GM12878 (cell line): ENCODE data around the gene DRAXIN. TPM values are rescaled to one million over a fixed set of nuclear protein-coding genes. Genes with fewer than 3 reads are reported as not detected.

Source experiments
- ATAC-seq: fragments of 200-7000 bp; cut with Tn5 transposase; 3 replicates; pipeline ENCODE4 v1.9.1; 2020; ENCODE audit warnings: mild to moderate bottlenecking, moderate library complexity
- BruUV-seq: library from RNA; stranded (reverse); fragments of 400-500 nt; replicated peaks from 2 replicates; lab custom pipeline; 2021; lab: Mats Ljungman, UMichigan
- CTCF ChIA-PET: fragments of 300-600 bp; sonication (Branson Sonifier 250); formaldehyde crosslinking; extraction: SDS; loops from one replicate; lab custom pipeline; 2021; ENCODE audit warnings: inconsistent platforms; lab: Yijun Ruan, JAX
- POLR2A ChIA-PET: fragments of 350-600 bp; formaldehyde crosslinking; extraction: SDS; loops from one replicate; lab custom pipeline; 2021; ENCODE audit warnings: inconsistent platforms; lab: Charles Lee
- RAD21 ChIA-PET: fragments of 300-600 bp; sonication (Branson Sonifier 250); formaldehyde crosslinking; loops from one replicate; lab custom pipeline; 2023; ENCODE audit warnings: antibody characterized with exemption; ENCODE audit not compliant: unreplicated experiment; lab: Charles Lee
- SMC1A ChIA-PET: fragments of 300-600 bp; sonication (Branson Sonifier 250); formaldehyde crosslinking; loops from one replicate; lab custom pipeline; 2023; ENCODE audit not compliant: unreplicated experiment, uncharacterized antibody; lab: Charles Lee
- DNase-seq: peaks from one replicate; pipeline ENCODE4 v3.0.0-alpha.2; 2011; ENCODE audit warnings: low read depth, low spot score
- FAIRE-seq: peaks from 3 replicates; lab custom pipeline; 2011; peaks lifted over from hg19 to GRCh38; lab: Jason Lieb, UNC
- H2AFZ ChIP-seq: 2 replicates; pipeline ENCODE4 v1.6.0; 2011; ENCODE audit warnings: low read depth, low read length, control low read depth; ENCODE audit not compliant: control insufficient read depth
- H3K27ac ChIP-seq: 2 replicates; pipeline ENCODE4 v1.5.1; 2011; ENCODE audit warnings: control low read depth; ENCODE audit not compliant: control insufficient read depth, insufficient read depth
- H3K27me3 ChIP-seq, 2 experiments: replicated peaks in 1 of 2; 2 replicates each; pipeline versions ENCODE4 v1.6.0 to v1.6.1; 2011; ENCODE audit warnings: low read length in 1 of 2; ENCODE audit not compliant: control insufficient read depth in 2 of 2, insufficient read depth in 2 of 2
- H3K36me3 ChIP-seq, 2 experiments: 2 replicates each; pipeline ENCODE4 v1.5.1; 2011; ENCODE audit warnings: low read length in 1 of 2; ENCODE audit not compliant: control insufficient read depth in 2 of 2, insufficient read depth in 2 of 2
- H3K4me1 ChIP-seq: 2 replicates; pipeline ENCODE4 v1.6.1; 2011; ENCODE audit warnings: mild to moderate bottlenecking, low read length, moderate library complexity, mixed read lengths; ENCODE audit not compliant: control insufficient read depth, insufficient read depth
- H3K4me2 ChIP-seq: 2 replicates; pipeline ENCODE4 v1.6.0; 2011; ENCODE audit warnings: control low read depth; ENCODE audit not compliant: control insufficient read depth, insufficient read depth
- H3K4me3 ChIP-seq: fragments of 200-600 bp; sonication (generic); 2 replicates; pipeline ENCODE4 v1.5.1; 2016
- H3K79me2 ChIP-seq: 2 replicates; pipeline ENCODE4 v1.6.0; 2011; ENCODE audit warnings: low read length; ENCODE audit not compliant: control insufficient read depth, insufficient read depth
- H3K9ac ChIP-seq: 2 replicates; pipeline ENCODE4 v1.8.0; 2011; ENCODE audit warnings: low read length, control low read depth, mixed read lengths; ENCODE audit not compliant: control insufficient read depth, insufficient read depth
- H3K9me3 ChIP-seq: replicated peaks from 3 replicates; pipeline ENCODE4 v1.5.1; 2011; ENCODE audit warnings: mild to moderate bottlenecking, low read length; ENCODE audit not compliant: control insufficient read depth, insufficient read depth
- H4K20me1 ChIP-seq: 2 replicates; pipeline ENCODE4 v1.6.0; 2011; ENCODE audit not compliant: control insufficient read depth, insufficient read depth
- ATF7 ChIP-seq: fragments of 450-650 bp; IDR thresholded peaks from 2 replicates; pipeline ENCODE4 v1.6.1; 2016; ENCODE audit warnings: low read depth, mild to moderate bottlenecking
- CEBPB ChIP-seq, 2 experiments: fragments of 150-350 bp in 1 of 2; IDR thresholded peaks; 2 replicates each; pipeline ENCODE4 v1.6.1; 2012 to 2014; ENCODE audit warnings: low read depth in 2 of 2, low read length in 2 of 2, borderline replicate concordance in 1 of 2, inconsistent platforms in 1 of 2
- CREB1 ChIP-seq: IDR thresholded peaks from 2 replicates; pipeline ENCODE4 v1.6.1; 2012; ENCODE audit warnings: low read depth, mild to moderate bottlenecking, inconsistent platforms
- EP300 ChIP-seq, 2 experiments: fragments of 150-350 bp in 1 of 2; IDR thresholded peaks; 2 replicates each; pipeline ENCODE4 v1.6.1; 2011 to 2012; ENCODE audit warnings: low read depth in 2 of 2, low read length in 2 of 2, borderline replicate concordance in 1 of 2, improper control_type of control experiment in 1 of 2, inconsistent platforms in 1 of 2; ENCODE audit not compliant: control insufficient read depth in 1 of 2
- FOS ChIP-seq: IDR thresholded peaks from 3 replicates; pipeline ENCODE4 v1.6.1; 2011; ENCODE audit warnings: borderline replicate concordance; ENCODE audit not compliant: insufficient read length; ENCODE audit errors: extremely low read depth
- FOXM1 ChIP-seq: IDR thresholded peaks from 2 replicates; pipeline ENCODE4 v1.6.1; 2012; ENCODE audit warnings: low read depth, mild to moderate bottlenecking, inconsistent platforms, low read length, moderate library complexity
- HSF1 ChIP-seq: fragments of 150-350 bp; IDR thresholded peaks from 2 replicates; pipeline ENCODE4 v1.6.1; 2014; ENCODE audit warnings: mild to moderate bottlenecking, low read depth, low read length
- IKZF2 ChIP-seq, 2 experiments: fragments of 450-650 bp; IDR thresholded peaks; 2 replicates each; pipeline ENCODE4 v1.6.1; 2017; ENCODE audit warnings: mild to moderate bottlenecking in 2 of 2, moderate library complexity in 2 of 2
- JUND ChIP-seq: IDR thresholded peaks from 2 replicates; pipeline ENCODE4 v1.6.1; 2012; ENCODE audit warnings: low read depth, mild to moderate bottlenecking, low read length, improper control_type of control experiment, moderate library complexity
- NBN ChIP-seq: fragments of 450-650 bp; IDR thresholded peaks from 2 replicates; pipeline ENCODE4 v1.6.1; 2016
- PRDM15 ChIP-seq: fragments of 450-650 bp; formaldehyde crosslinking; IDR thresholded peaks from 2 replicates; pipeline ENCODE4 v1.4.0; 2020; ENCODE audit warnings: mild to moderate bottlenecking, moderate library complexity
- RELB ChIP-seq: fragments of 450-650 bp; IDR thresholded peaks from 2 replicates; pipeline ENCODE4 v1.6.1; 2017; ENCODE audit warnings: low read depth, mild to moderate bottlenecking, moderate library complexity
- YBX1 ChIP-seq: fragments of 450-650 bp; IDR thresholded peaks from 2 replicates; pipeline ENCODE4 v1.6.1; 2016; ENCODE audit warnings: antibody characterized with exemption
- ZNF384 ChIP-seq: IDR thresholded peaks from 2 replicates; pipeline ENCODE4 v1.6.1; 2012; ENCODE audit warnings: low read depth, mild to moderate bottlenecking, low read length, improper control_type of control experiment, borderline replicate concordance
- ZNF622 ChIP-seq: fragments of 450-650 bp; IDR thresholded peaks from 2 replicates; pipeline ENCODE4 v1.6.1; 2017; ENCODE audit warnings: mild to moderate bottlenecking, inconsistent platforms
- ZZZ3 ChIP-seq: IDR thresholded peaks from 2 replicates; pipeline ENCODE4 v1.6.1; 2011; ENCODE audit warnings: low read depth; ENCODE audit not compliant: control insufficient read depth, insufficient read length
- WGBS: methylation state at CpG from one replicate; pipeline ENCODE4 v1.1.6; 2016; ENCODE audit warnings: low lambda C conversion rate; ENCODE audit not compliant: insufficient replicate concordance, insufficient coverage; ENCODE audit errors: missing lambda C conversion rate; 5-methylcytosine and 5-hydroxymethylcytosine counted together
- in situ Hi-C: fragments of 300-500 bp; cut with MboI; formaldehyde crosslinking; loops from 9 replicates; pipeline ENCODE4 v1.14.3; 2018; ENCODE audit warnings: mixed read lengths
- intact Hi-C: fragments of 100-400 bp; cut with micrococcal nuclease; formaldehyde crosslinking; loops from one replicate; pipeline ENCODE4 v1.14.2; 2022; ENCODE audit not compliant: unreplicated experiment
- polyA plus RNA-seq, 11 experiments: library from polyadenylated mRNA; depleted of rRNA in 4 of 11; unstranded in 6 of 11; stranded (reverse) in 5 of 11; fragments of >200 nt; fragmentation: Nextera tagmentation in 4 of 11; fragmentation: Illumina TruSeq in 1 of 11; extraction: Ambion mirVana in 4 of 11; extraction: Trizol in 1 of 11; gene quantifications; 1 replicate in 1 of 11; 2 replicates in 10 of 11; pipeline versions ENCODE4 v1.2.1 to v1.2.3, GENCODE V29; 2011 to 2016; ENCODE audit warnings: inconsistent platforms in 2 of 11, missing spikeins in 2 of 11, low read depth in 1 of 11
- total RNA-seq, 4 experiments: library from RNA; depleted of rRNA in 3 of 4; stranded (reverse); fragments of >200 nt in 3 of 4; fragmentation: Illumina TruSeq in 1 of 4; extraction: Trizol in 1 of 4; gene quantifications; 2 replicates each; pipeline versions ENCODE4 v1.2.1 to v1.2.3, GENCODE V29; 2013 to 2021

DRAXIN gene
- total and polyA plus RNA-seq, 10 of the 15 experiments (the other 5 are each of a cell fraction or from before 2014, with no cell fraction given), result 0.01 to 0.05 (median 0.03) TPM; not detected in 3

DNA sequence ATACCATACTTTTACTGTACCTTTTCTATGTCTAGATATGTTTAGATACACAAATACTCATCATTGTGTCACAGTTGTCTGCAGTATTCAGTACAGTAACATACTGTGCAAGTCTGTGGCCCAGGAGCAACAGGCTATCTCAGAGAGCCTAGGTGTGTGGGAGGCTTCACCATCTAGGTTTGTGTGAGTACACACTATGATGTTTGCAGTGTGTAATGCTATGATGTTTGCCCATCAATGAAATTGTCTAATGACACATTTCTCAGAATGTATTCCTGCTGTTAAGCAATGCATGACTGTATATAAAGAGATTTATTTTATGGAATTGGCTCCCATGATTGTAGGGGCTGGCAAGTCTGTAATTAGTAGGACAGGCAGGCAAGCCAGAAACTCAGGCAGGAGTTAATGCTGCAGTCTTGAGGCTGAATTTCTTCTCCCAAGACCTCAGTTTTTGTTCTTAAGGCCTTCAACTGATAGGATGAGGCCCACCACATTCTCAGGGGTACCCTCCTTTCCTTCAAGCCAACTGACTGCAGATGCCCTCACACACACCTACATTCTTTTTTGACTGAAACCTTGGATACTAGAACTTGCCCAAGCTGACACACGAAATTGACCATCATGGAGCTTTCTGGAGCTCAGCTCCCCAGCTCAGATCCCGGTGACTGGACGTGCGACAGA lies 36.8 kb downstream of the DRAXIN start:
- H3K27me3 ChIP-seq, result no peaks in the 10 kb centered on the region
- no peak overlapping the region for H3K27ac ChIP-seq
- no TSS peak for BruUV-seq
- 58% methylated on average over 4 of the region's 4 CpGs for WGBS
- no peak overlapping the region for H3K9ac ChIP-seq
- POLR2A ChIA-PET, result no interaction called here
- SMC1A ChIA-PET, result no interaction called here
- DNase-seq (no peak), FAIRE-seq (no peak), ATAC-seq (no peak)
- intact Hi-C loops, result no loop called here
- no peaks in the 10 kb centered on the region for H3K36me3 ChIP-seq
- RAD21 ChIA-PET, result no interaction called here
- no peak overlapping the region for H3K4me2 ChIP-seq
- TF ChIP-seq RELB, result no peak
- TF ChIP-seq HSF1, result no peak
- TF ChIP-seq JUND, result no peak
- no peak for TF ChIP-seq PRDM15
- TF ChIP-seq IKZF2 (IDR thresholded peaks at IDR 0.05), result no peak
- TF ChIP-seq FOXM1, result no peak
- no peak for TF ChIP-seq YBX1
- TF ChIP-seq ATF7, result no peak
- no peak for TF ChIP-seq EP300 (IDR thresholded peaks at IDR 0.05; ENCODE audit: borderline replicate concordance in 1 of 2, control insufficient read depth in 1 of 2, low read depth in 2 of 2, low read length in 2 of 2)
- no peak for TF ChIP-seq ZNF384
- TF ChIP-seq ZNF622, result no peak
- TF ChIP-seq NBN, result no peak
- no peak for TF ChIP-seq FOS
- no peak for TF ChIP-seq ZZZ3
- TF ChIP-seq CREB1, result no peak
- no peak for TF ChIP-seq CEBPB (IDR thresholded peaks at IDR 0.05; ENCODE audit: borderline replicate concordance in 1 of 2, low read depth in 2 of 2, low read length in 2 of 2)
- no peak overlapping the region for H3K4me3 ChIP-seq
- no peaks in the 10 kb centered on the region for H4K20me1 ChIP-seq
- no peaks in the 10 kb centered on the region for H3K9me3 ChIP-seq
- in situ Hi-C loops, result no loop called here
- H3K4me1 ChIP-seq, result peaks cover 10% of the 10 kb centered on the region
- CTCF ChIA-PET, result interaction anchor here (0.6 kb wide), 1 partner anchor 487 kb away, joined by 4 read pairs; no protein-coding TSS in a partner anchor
- no peak overlapping the region for H2AFZ ChIP-seq
- no peaks in the 10 kb centered on the region for H3K79me2 ChIP-seq
